Neural progenitor cell (in vitro differentiated cells): ENCODE measurements around the gene CLDN12.

ENCODE experiments used
- CTCF ChIP-seq: fragments of 200-600 bp; sonication (generic); IDR thresholded peaks from 2 replicates; pipeline ENCODE4 v1.5.1; 2017; ENCODE audit warnings: antibody characterized with exemption, mild to moderate bottlenecking
- EZH2 ChIP-seq: fragments of 200-600 bp; sonication (generic); IDR thresholded peaks from 2 replicates; pipeline ENCODE4 v1.6.1; 2017; ENCODE audit warnings: antibody characterized with exemption, mild to moderate bottlenecking, moderate library complexity

GRCh38 chr7:90384433-90384832 lies 18.8 kb upstream of the CLDN12 start:
- TF ChIP-seq CTCF (no peak), EZH2 (no peak)
